Adrenal gland (tissue), 12 donors: ENCODE measurements around the gene GJB6. TPM values are rescaled to one million over a fixed set of nuclear protein-coding genes. Genes with fewer than 3 reads are reported as not detected.

ENCODE experiments used
- DNase-seq, 7 donors: peaks; one replicate each; pipeline ENCODE4 v3.0.0-alpha.2; 2019 to 2020
- H3K27ac ChIP-seq, 5 donors: fragments of 200-600 bp; sonication (generic) in 4 of 5; 1 replicate in 3 of 5; 2 replicates in 2 of 5; pipeline versions ENCODE4 v1.5.1 to v1.8.0; 2016 to 2020; ENCODE audit warnings: mild to moderate bottlenecking in 1 of 5
- H3K27me3 ChIP-seq: fragments of 200-600 bp; 2 replicates; pipeline ENCODE4 v1.8.0; 2021
- H3K36me3 ChIP-seq, 2 donors: fragments of 200-600 bp; replicated peaks in 1 of 2; 1 replicate in 1 of 2; 2 replicates in 1 of 2; pipeline versions ENCODE4 v1.5.1 to v1.8.0; 2018 to 2022
- H3K4me1 ChIP-seq, 2 donors: fragments of 200-600 bp; replicated peaks in 1 of 2; 1 replicate in 1 of 2; 2 replicates in 1 of 2; pipeline versions ENCODE4 v1.5.1 to v1.8.0; 2018 to 2021
- H3K4me3 ChIP-seq, 4 donors: fragments of 200-600 bp; sonication (generic) in 3 of 4; one replicate each; pipeline ENCODE4 v1.5.1; 2016 to 2018
- H3K9me3 ChIP-seq, 3 donors: fragments of 200-600 bp; sonication (generic) in 1 of 3; replicated peaks in 1 of 3; 1 replicate in 2 of 3; 2 replicates in 1 of 3; pipeline versions ENCODE4 v1.5.1 to v1.8.0; 2016 to 2021
- CTCF ChIP-seq, 6 experiments: fragments of 450-650 bp in 4 of 6; fragments of 200-600 bp in 2 of 6; sonication (generic) in 1 of 6; IDR thresholded peaks; 1 replicate in 5 of 6; 2 replicates in 1 of 6; pipeline versions ENCODE4 v1.5.1 to v1.8.0; 2016 to 2021; ENCODE audit warnings: antibody characterized with exemption in 6 of 6, mild to moderate bottlenecking in 2 of 6, moderate library complexity in 1 of 6
- POLR2A ChIP-seq, 2 donors: fragments of 450-650 bp; IDR thresholded peaks; one replicate each; pipeline ENCODE4 v1.6.1; 2017; ENCODE audit warnings: antibody characterized with exemption in 2 of 2, mild to moderate bottlenecking in 2 of 2, moderate library complexity in 1 of 2
- WGBS, 4 donors: extraction: QIAGEN DNeasy Blood & Tissue Kit in 2 of 4; methylation state at CpG; one replicate each; pipeline versions ENCODE4 v1.1.5 to v1.1.7; 2013 to 2017; 5-methylcytosine and 5-hydroxymethylcytosine counted together
- intact Hi-C, 2 donors: fragments of 100-400 bp; cut with DNase I; formaldehyde crosslinking; loops; one replicate each; pipeline versions ENCODE4 v1.14.1 to v1.15.0; 2022 to 2023
- polyA plus RNA-seq, 3 donors: library from polyadenylated mRNA; stranded (reverse); fragments of 200-250 nt in 2 of 3; fragments of 350-450 nt in 1 of 3; fragmentation: Illumina TruSeq in 1 of 3; extraction: RNeasy Lipid Tissue Mini Kit (QIAGEN cat#74804) in 1 of 3; gene quantifications; one replicate each; pipeline ENCODE4 v1.2.3, GENCODE V29; 2013 to 2014
- total RNA-seq, 9 donors: library from RNA; depleted of rRNA in 4 of 9; stranded (reverse); fragments of >200 nt in 4 of 9; fragments of 120-200 nt in 1 of 9; fragmentation: NEBNext Ultra II Directional in 1 of 9; extraction: Animal tissue kit (Norgen Biotek cat#: 25700) in 1 of 9; gene quantifications; one replicate each; pipeline versions ENCODE4 v1.1.0 to v1.2.4, GENCODE V29; 2013 to 2023
- donor health status: healthy with polysubstance abuse.
- donor health status: Bipolar disorder and iron deficiency.
- donor health status: DM: yes; HTN: yes; CAD: no.
- donor health status: DM: no; HTN: no; CAD: no.
- donor health status: DM: no; HTN: no; CAD: no.
- donor health status: DM: yes; HTN: yes; CAD: no.

GJB6 gene
- total and polyA plus RNA-seq, 12 donors: 0.16 to 2.3 (median 0.17) TPM; not detected in 9

DNA sequence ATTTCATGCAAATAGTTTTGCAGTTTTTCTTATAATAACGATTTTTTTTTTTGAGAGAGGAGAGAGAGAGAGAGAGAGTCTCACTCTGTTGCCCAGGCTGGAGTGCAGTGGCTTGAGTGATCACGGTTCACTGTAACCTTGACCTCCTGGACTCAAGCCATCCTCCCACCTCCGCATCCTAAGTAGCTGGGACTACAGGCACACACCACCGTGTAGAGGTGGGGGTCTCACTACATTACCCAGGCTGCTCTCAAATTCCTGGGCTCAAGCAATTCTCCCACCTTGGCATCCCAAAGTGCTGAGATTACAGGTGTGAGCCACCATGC is 26.8 kb upstream of the GJB6 start:
- no peak for TF ChIP-seq POLR2A (IDR thresholded peaks at IDR 0.05)
- no peaks in the 10 kb centered on the region for H3K36me3 ChIP-seq
- DNase-seq: no peak
- intact Hi-C loops: no loop called here
- no peaks in the 10 kb centered on the region for H3K4me1 ChIP-seq
- H3K4me3 ChIP-seq: no peak overlapping the region
- whole genome bisulfite sequencing, 4 donors: 28 to 45% (median 35%) methylated on average over 4 of the region's 4 CpGs
- H3K27me3 ChIP-seq: no peaks in the 10 kb centered on the region
- H3K27ac ChIP-seq: no peak overlapping the region
- H3K9me3 ChIP-seq: no peaks in the 10 kb centered on the region

DNA sequence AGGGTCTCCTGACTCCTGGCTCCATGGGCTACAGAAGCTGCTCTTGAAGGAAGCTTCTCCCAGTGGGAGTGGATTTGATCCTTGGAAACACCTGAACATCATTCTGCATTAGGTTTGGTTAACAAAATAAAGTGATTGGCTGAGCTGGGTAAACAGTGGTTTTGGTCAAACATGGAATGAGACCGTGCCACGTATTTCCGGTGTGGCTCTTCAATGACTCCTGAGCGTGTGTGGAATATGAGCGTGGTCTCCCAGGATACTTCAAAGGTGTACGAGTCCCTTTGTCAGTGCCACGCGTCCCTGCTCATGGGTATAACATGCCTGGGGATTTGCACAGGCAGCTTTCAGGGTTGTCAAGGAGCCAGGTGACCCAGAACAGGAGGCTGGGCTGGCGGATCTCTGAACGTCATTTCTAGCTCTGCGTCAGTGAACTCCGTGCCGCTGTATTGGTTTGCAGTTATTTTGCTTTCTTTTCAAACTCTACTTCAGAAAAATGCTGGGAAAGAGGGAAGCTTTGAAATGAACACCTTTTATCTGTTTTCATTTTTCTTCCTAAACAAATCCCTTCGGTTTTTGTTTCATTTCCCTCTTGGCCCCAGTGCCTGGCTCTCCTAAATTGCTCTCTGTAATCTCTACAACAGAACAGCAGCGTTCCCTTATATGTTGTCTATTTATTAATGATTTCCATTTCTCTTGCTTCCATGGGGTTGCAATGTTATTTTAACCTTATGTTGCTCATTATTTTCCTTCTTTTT is 26.3 kb upstream of the GJB6 start:
- H3K9me3 ChIP-seq: no peaks in the 10 kb centered on the region
- intact Hi-C loops: no loop called here
- no peaks in the 10 kb centered on the region for H3K4me1 ChIP-seq
- H3K4me3 ChIP-seq: no peak overlapping the region
- 72 to 84% (median 79%) methylated on average over 15 of the region's 15 CpGs for WGBS, 4 donors
- no peak for TF ChIP-seq POLR2A (IDR thresholded peaks at IDR 0.05)
- no peak for TF ChIP-seq CTCF (IDR thresholded peaks at IDR 0.05)
- no peaks in the 10 kb centered on the region for H3K27me3 ChIP-seq
- no peak overlapping the region for H3K27ac ChIP-seq
- no peak for DNase-seq
- H3K36me3 ChIP-seq: no peaks in the 10 kb centered on the region

DNA sequence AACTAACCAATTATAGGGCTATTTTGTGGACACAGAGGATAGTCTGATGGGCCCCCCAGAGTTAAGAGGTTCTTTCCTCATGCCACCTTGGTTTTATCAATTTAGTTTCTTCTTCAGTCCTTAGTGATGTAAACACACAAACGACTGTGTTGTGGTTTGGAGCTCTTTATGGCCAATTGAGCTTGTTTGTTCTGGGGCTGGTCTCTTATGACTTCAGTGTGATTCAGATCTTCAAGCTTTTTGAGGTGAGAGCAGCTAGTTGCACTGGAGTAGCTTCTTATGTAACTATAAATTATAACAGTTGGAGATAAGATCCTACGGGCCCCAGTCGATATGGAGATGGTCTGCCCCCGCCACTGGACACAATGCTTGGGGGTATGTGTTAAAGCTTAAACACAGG is 22.0 kb upstream of the GJB6 start:
- WGBS, 4 donors: 68 to 76% (median 75%) methylated on average over 4 of the region's 4 CpGs
- intact Hi-C loops: no loop called here
- no peak overlapping the region for H3K4me3 ChIP-seq
- DNase-seq: no peak
- no peaks in the 10 kb centered on the region for H3K27me3 ChIP-seq
- no peaks in the 10 kb centered on the region for H3K9me3 ChIP-seq
- no peaks in the 10 kb centered on the region for H3K4me1 ChIP-seq
- TF ChIP-seq CTCF (IDR thresholded peaks at IDR 0.05): no peak
- no peak for TF ChIP-seq POLR2A (IDR thresholded peaks at IDR 0.05)
- no peaks in the 10 kb centered on the region for H3K36me3 ChIP-seq
- H3K27ac ChIP-seq: no peak overlapping the region

DNA sequence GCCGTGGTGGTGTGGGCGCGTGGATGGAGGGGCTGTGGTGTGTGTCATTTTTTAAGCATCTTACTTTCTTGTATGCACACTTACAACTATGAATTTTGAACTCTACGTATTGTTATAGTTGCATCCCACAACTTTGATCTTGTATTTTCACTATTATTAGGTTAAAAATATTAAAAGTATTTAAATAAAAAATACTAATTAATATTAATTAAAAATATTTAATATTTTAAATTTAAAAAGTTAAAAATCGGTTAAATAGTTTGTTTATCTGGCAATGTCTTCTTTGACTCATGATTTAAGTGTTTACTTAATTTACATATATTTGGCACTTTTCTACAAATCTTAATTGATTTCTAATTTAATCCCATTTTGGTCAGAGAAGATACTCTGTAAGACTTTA is 17.8 kb upstream of the GJB6 start:
- intact Hi-C loops: no loop called here
- no peak overlapping the region for H3K27ac ChIP-seq
- H3K9me3 ChIP-seq: no peaks in the 10 kb centered on the region
- H3K27me3 ChIP-seq: no peaks in the 10 kb centered on the region
- no peaks in the 10 kb centered on the region for H3K4me1 ChIP-seq
- no peaks in the 10 kb centered on the region for H3K36me3 ChIP-seq
- no peak for DNase-seq
- TF ChIP-seq CTCF (IDR thresholded peaks at IDR 0.05) (no peak), POLR2A (IDR thresholded peaks at IDR 0.05) (no peak)
- no peak overlapping the region for H3K4me3 ChIP-seq
- 82 to 92% (median 84%) methylated on average over 5 of the region's 5 CpGs for WGBS, 4 donors

- Histone ChIP-seq H3K27me3 (no peaks in the 10 kb centered on the region), H3K9me3 (no peaks in the 10 kb centered on the region), H3K4me3 (no peak overlapping the region), H3K27ac (no peak overlapping the region), H3K36me3 (no peaks in the 10 kb centered on the region), H3K4me1 (no peaks in the 10 kb centered on the region)
- intact Hi-C loops: no loop called here
- DNase-seq: no peak
- no peak for TF ChIP-seq POLR2A (IDR thresholded peaks at IDR 0.05)
- no peak for TF ChIP-seq CTCF (IDR thresholded peaks at IDR 0.05)
- 81 to 82% (median 82%) methylated on average over 9 to 10 of the region's 10 CpGs for WGBS, 4 donors
Measured at GRCh38 chr13:20247963-20248362, 15.8 kb upstream of the GJB6 start.
